ENCODE data around the gene SIGLEC10.

- TF ChIP-seq CTCF (conservative IDR thresholded peaks at IDR 0.05; ENCODE audit: low read depth, low read length) = no peak
- no peak for TF ChIP-seq MAZ (IDR thresholded peaks at IDR 0.05; ENCODE audit: borderline replicate concordance, low read depth, low read length)
- TF ChIP-seq RFX5 (IDR thresholded peaks at IDR 0.05; ENCODE audit: low read depth, low read length) = no peak
- no peak for TF ChIP-seq ELK1 (IDR thresholded peaks at IDR 0.05; ENCODE audit: borderline replicate concordance, low read depth, low read length)
- no peak for TF ChIP-seq MAFK (IDR thresholded peaks at IDR 0.05; ENCODE audit: low read depth, low read length)
- no peak for TF ChIP-seq RCOR1 (IDR thresholded peaks at IDR 0.05; ENCODE audit: insufficient replicate concordance, low read length)
- no peak for TF ChIP-seq USF2 (IDR thresholded peaks at IDR 0.05; ENCODE audit: low read depth, low read length)
- no peak for TF ChIP-seq POLR2A (IDR thresholded peaks at IDR 0.05; ENCODE audit: low read depth, low read length)
- 0 out of 2 replicates have a peak, but pooled peaks have one; percentile 12 for TF ChIP-seq CEBPB (IDR thresholded peaks at IDR 0.05; ENCODE audit: low read depth, low read length)
- no peak for TF ChIP-seq BHLHE40 (IDR thresholded peaks at IDR 0.05; ENCODE audit: low read depth, low read length)
- TF ChIP-seq CHD1 (IDR thresholded peaks at IDR 0.05; ENCODE audit: low read depth, low read length) = no peak
- TF ChIP-seq MXI1 (IDR thresholded peaks at IDR 0.05; ENCODE audit: borderline replicate concordance, low read depth, low read length) = no peak
- no peak for TF ChIP-seq RAD21 (IDR thresholded peaks at IDR 0.05; ENCODE audit: low read length)
These were observed 13.7 kb upstream of the SIGLEC10 start for GRCh38 chr19:51431124-51431523.

All from IMR-90 (cell line).